ENCODE data around the gene SLC8A1. TPM values are rescaled to one million over a fixed set of nuclear protein-coding genes. Genes with fewer than 3 reads are reported as not detected.

SLC8A1 gene
- total RNA-seq, 3 donors from 2014 or later, result 6.0 to 164 (median 17.0) TPM

GRCh38 chr2:40098786-40099470 lies 353.0 kb downstream of the SLC8A1 start:
- no peak overlapping the region for H3K4me3 ChIP-seq
- ATAC-seq (no peak), DNase-seq (no peak)
- H3K36me3 ChIP-seq (ENCODE audit: low read depth), result no peaks in the 10 kb centered on the region
- intact Hi-C loops (cut with DNase I, micrococcal nuclease), result no loop called here
- TF ChIP-seq CTCF (IDR thresholded peaks at IDR 0.05), result no peak
- no peaks in the 10 kb centered on the region for H3K9me3 ChIP-seq
- H3K4me1 ChIP-seq (ENCODE audit: low read depth), result no peaks in the 10 kb centered on the region

- intact Hi-C loops (cut with DNase I, micrococcal nuclease), result no loop called here
- H3K4me3 ChIP-seq, result no peak overlapping the region
- H3K36me3 ChIP-seq (ENCODE audit: low read depth), result no peaks in the 10 kb centered on the region
- ATAC-seq (no peak), DNase-seq (no peak)
- H3K9me3 ChIP-seq, result no peaks in the 10 kb centered on the region
- H3K4me1 ChIP-seq (ENCODE audit: low read depth), result no peaks in the 10 kb centered on the region
- no peak for TF ChIP-seq CTCF (IDR thresholded peaks at IDR 0.05)
Measured at GRCh38 chr2:40097691-40098385, 354.1 kb downstream of the SLC8A1 start.

- Histone ChIP-seq H3K4me1 (ENCODE audit: low read depth) (no peaks in the 10 kb centered on the region), H3K36me3 (ENCODE audit: low read depth) (no peaks in the 10 kb centered on the region), H3K4me3 (no peak overlapping the region), H3K9me3 (no peaks in the 10 kb centered on the region)
- TF ChIP-seq CTCF (IDR thresholded peaks at IDR 0.05), result no peak
- ATAC-seq (peak; percentile 81), DNase-seq (no peak)
- intact Hi-C loops (cut with DNase I, micrococcal nuclease), result no loop called here
Measured at GRCh38 chr2:40096360-40096759, 355.5 kb downstream of the SLC8A1 start.

- Histone ChIP-seq H3K36me3 (ENCODE audit: low read depth) (no peaks in the 10 kb centered on the region), H3K9me3 (no peaks in the 10 kb centered on the region), H3K4me1 (ENCODE audit: low read depth) (no peaks in the 10 kb centered on the region), H3K4me3 (no peak overlapping the region)
- intact Hi-C loops (cut with DNase I, micrococcal nuclease), result no loop called here
- ATAC-seq, result no peak
- DNase-seq, result no peak
- TF ChIP-seq CTCF (IDR thresholded peaks at IDR 0.05), result no peak
Measured at GRCh38 chr2:40095000-40095399, 356.9 kb downstream of the SLC8A1 start.

GRCh38 chr2:40094451-40094850 lies 357.4 kb downstream of the SLC8A1 start:
- ATAC-seq, result no peak
- Histone ChIP-seq H3K4me3 (no peak overlapping the region), H3K9me3 (no peaks in the 10 kb centered on the region), H3K36me3 (ENCODE audit: low read depth) (no peaks in the 10 kb centered on the region), H3K4me1 (ENCODE audit: low read depth) (no peaks in the 10 kb centered on the region)
- DNase-seq, result no peak
- no peak for TF ChIP-seq CTCF (IDR thresholded peaks at IDR 0.05)
- intact Hi-C loops (cut with DNase I, micrococcal nuclease), result no loop called here
